Neural progenitor cell (in vitro differentiated cells): ENCODE data around the gene RLBP1. TPM values are rescaled to one million over a fixed set of nuclear protein-coding genes. Genes with fewer than 3 reads are reported as not detected.
A peak's percentile ranks its signal among the peaks of the same experiment; 100 is the strongest.

Source experiments
- DNase-seq: peaks from one replicate; pipeline ENCODE4 v3.0.0-alpha.2; 2016; ENCODE audit warnings: low spot score
- H2AFZ ChIP-seq: fragments of 200-600 bp; sonication (generic); replicated peaks from 2 replicates; pipeline ENCODE4 v1.6.1; 2016; ENCODE audit warnings: antibody characterized with exemption
- H3F3A ChIP-seq: fragments of 200-600 bp; sonication (generic); 2 replicates; pipeline ENCODE4 v1.6.1; 2016; ENCODE audit warnings: antibody characterized with exemption, low read depth
- H3K27ac ChIP-seq: fragments of 200-600 bp; sonication (generic); 2 replicates; pipeline ENCODE4 v1.5.1; 2016; ENCODE audit warnings: mild to moderate bottlenecking
- H3K27me3 ChIP-seq: fragments of 200-600 bp; sonication (generic); 2 replicates; pipeline ENCODE4 v1.6.1; 2016; ENCODE audit warnings: mild to moderate bottlenecking, moderate library complexity
- H3K36me3 ChIP-seq: fragments of 200-600 bp; sonication (generic); 2 replicates; pipeline ENCODE4 v1.5.1; 2016
- H3K4me1 ChIP-seq: fragments of 200-600 bp; sonication (generic); 2 replicates; pipeline ENCODE4 v1.6.1; 2016; ENCODE audit warnings: mixed run types
- H3K4me2 ChIP-seq: fragments of 200-600 bp; sonication (generic); 2 replicates; pipeline ENCODE4 v1.6.1; 2016
- H3K4me3 ChIP-seq: fragments of 200-600 bp; sonication (generic); 2 replicates; pipeline ENCODE4 v1.5.1; 2016
- H3K79me2 ChIP-seq: fragments of 200-600 bp; sonication (generic); 2 replicates; pipeline ENCODE4 v1.6.1; 2016; ENCODE audit warnings: low read depth
- H3K9ac ChIP-seq: fragments of 200-600 bp; sonication (generic); 2 replicates; pipeline ENCODE4 v1.6.1; 2016
- H3K9me3 ChIP-seq: fragments of 200-600 bp; sonication (generic); 2 replicates; pipeline ENCODE4 v1.5.1; 2016; ENCODE audit warnings: low read depth
- H4K20me1 ChIP-seq: fragments of 200-600 bp; sonication (generic); 2 replicates; pipeline ENCODE4 v1.6.1; 2016; ENCODE audit warnings: low read depth
- H3K27ac Mint-ChIP-seq: 3 replicates; pipeline ENCODE4 v1.8.0; 2021; ENCODE audit warnings: mixed read lengths
- H3K27me3 Mint-ChIP-seq: 2 replicates; pipeline ENCODE4 v1.8.0; 2022; ENCODE audit warnings: low read depth, mild to moderate bottlenecking, inconsistent platforms, moderate library complexity, mixed read lengths; ENCODE audit not compliant: insufficient read depth
- H3K36me3 Mint-ChIP-seq: 3 replicates; pipeline ENCODE4 v1.8.0; 2021; ENCODE audit warnings: mixed read lengths
- H3K4me1 Mint-ChIP-seq: 3 replicates; pipeline ENCODE4 v1.8.0; 2021; ENCODE audit warnings: mixed read lengths
- H3K4me3 Mint-ChIP-seq: 3 replicates; pipeline ENCODE4 v1.8.0; 2021; ENCODE audit warnings: mild to moderate bottlenecking, moderate library complexity, mixed read lengths
- H3K9me3 Mint-ChIP-seq: 3 replicates; pipeline ENCODE4 v1.8.0; 2020; ENCODE audit warnings: mixed read lengths
- CTCF ChIP-seq: fragments of 200-600 bp; sonication (generic); IDR thresholded peaks from 2 replicates; pipeline ENCODE4 v1.5.1; 2017; ENCODE audit warnings: antibody characterized with exemption, mild to moderate bottlenecking
- EZH2 ChIP-seq: fragments of 200-600 bp; sonication (generic); IDR thresholded peaks from 2 replicates; pipeline ENCODE4 v1.6.1; 2017; ENCODE audit warnings: antibody characterized with exemption, mild to moderate bottlenecking, moderate library complexity
- EZH2phosphoT487 ChIP-seq: fragments of 200-600 bp; sonication (generic); IDR thresholded peaks from 2 replicates; pipeline ENCODE4 v1.6.1; 2017; ENCODE audit warnings: antibody characterized with exemption
- total RNA-seq: library from RNA; depleted of rRNA; stranded (reverse); fragments of >200 nt; gene quantifications from 2 replicates; pipeline ENCODE4 v1.2.3, GENCODE V29; 2015; ENCODE audit warnings: low replicate concordance

The RLBP1 gene
- total RNA-seq, 1 donor from 2014 or later = 2.6 TPM

- no peaks in the 10 kb centered on the region for H3K36me3 ChIP-seq
- peaks cover 28% of the 10 kb centered on the region for H3F3A ChIP-seq
- H3K27me3 Mint-ChIP-seq = peaks cover 2% of the 10 kb centered on the region
- TF ChIP-seq EZH2 (no peak), EZH2phosphoT487 (no peak), CTCF (no peak)
- H3K4me2 ChIP-seq = no peak overlapping the region
- no peak overlapping the region for H3K27ac Mint-ChIP-seq
- no peaks in the 10 kb centered on the region for H3K9me3 Mint-ChIP-seq
- peaks cover 37% of the 10 kb centered on the region for H3K4me1 ChIP-seq
- H3K4me1 Mint-ChIP-seq = peaks cover 37% of the 10 kb centered on the region
- no peak overlapping the region for H3K9ac ChIP-seq
- H3K36me3 Mint-ChIP-seq = peaks cover 17% of the 10 kb centered on the region
- no peak for DNase-seq
- H3K9me3 ChIP-seq = no peaks in the 10 kb centered on the region
- no peaks in the 10 kb centered on the region for H3K27me3 ChIP-seq
- no peak overlapping the region for H3K27ac ChIP-seq
- peaks cover 4% of the 10 kb centered on the region for H4K20me1 ChIP-seq
- no peak overlapping the region for H3K4me3 ChIP-seq
- H2AFZ ChIP-seq = no peak overlapping the region
- no peaks in the 10 kb centered on the region for H3K79me2 ChIP-seq
- no peak overlapping the region for H3K4me3 Mint-ChIP-seq
These were observed 26.8 kb downstream of the RLBP1 start for GRCh38 chr15:89194608-89195007.

- Mint-ChIP-seq H3K36me3 (peaks cover 23% of the 10 kb centered on the region), H3K4me1 (peaks cover 19% of the 10 kb centered on the region), H3K4me3 (no peak overlapping the region), H3K9me3 (no peaks in the 10 kb centered on the region), H3K27me3 (peaks cover 2% of the 10 kb centered on the region), H3K27ac (no peak overlapping the region)
- Histone ChIP-seq H3K9me3 (no peaks in the 10 kb centered on the region), H3K4me2 (no peak overlapping the region), H3K79me2 (no peaks in the 10 kb centered on the region), H4K20me1 (no peaks in the 10 kb centered on the region), H3K36me3 (no peaks in the 10 kb centered on the region), H3K4me3 (no peak overlapping the region), H2AFZ (no peak overlapping the region), H3K27me3 (no peaks in the 10 kb centered on the region), H3K9ac (no peak overlapping the region), H3F3A (peaks cover 9% of the 10 kb centered on the region), H3K27ac (no peak overlapping the region), H3K4me1 (peaks cover 18% of the 10 kb centered on the region)
- TF ChIP-seq CTCF = no peak
- no peak for TF ChIP-seq EZH2
- no peak for TF ChIP-seq EZH2phosphoT487
- DNase-seq = no peak
These were observed 28.6 kb downstream of the RLBP1 start for GRCh38 chr15:89192766-89193165.

GRCh38 chr15:89192136-89192535, 29.2 kb downstream of the RLBP1 start:
- Histone ChIP-seq H3K27ac (no peak overlapping the region), H3K4me1 (peaks cover 12% of the 10 kb centered on the region), H3K27me3 (no peaks in the 10 kb centered on the region), H2AFZ (no peak overlapping the region), H4K20me1 (no peaks in the 10 kb centered on the region), H3K36me3 (no peaks in the 10 kb centered on the region), H3K9me3 (no peaks in the 10 kb centered on the region), H3K9ac (no peak overlapping the region), H3K4me3 (no peak overlapping the region), H3K79me2 (no peaks in the 10 kb centered on the region), H3F3A (peaks cover 3% of the 10 kb centered on the region), H3K4me2 (no peak overlapping the region)
- peaks cover 2% of the 10 kb centered on the region for H3K27me3 Mint-ChIP-seq
- no peaks in the 10 kb centered on the region for H3K9me3 Mint-ChIP-seq
- TF ChIP-seq EZH2phosphoT487 (no peak), EZH2 (no peak), CTCF (no peak)
- no peak for DNase-seq
- H3K4me1 Mint-ChIP-seq = peaks cover 14% of the 10 kb centered on the region
- H3K4me3 Mint-ChIP-seq = peak overlapping the region; percentile 34
- H3K27ac Mint-ChIP-seq = no peak overlapping the region
- H3K36me3 Mint-ChIP-seq = peaks cover 21% of the 10 kb centered on the region
